Breast epithelium (tissue), 4 donors: Measurements from ENCODE around the gene GNB4. TPM values are rescaled to one million over a fixed set of nuclear protein-coding genes. Genes with fewer than 3 reads are reported as not detected.
A peak's percentile ranks its signal among the peaks of the same experiment; 100 is the strongest.

Experiments
- DNase-seq, 2 donors: peaks; one replicate each; pipeline ENCODE4 v3.0.0-alpha.2; 2019; ENCODE audit warnings: low spot score in 2 of 2
- H3K27ac ChIP-seq, 2 donors: fragments of 200-600 bp; sonication (generic) in 1 of 2; one replicate each; pipeline ENCODE4 v1.5.1; 2016 to 2019; ENCODE audit warnings: mild to moderate bottlenecking in 1 of 2
- H3K27me3 ChIP-seq, 2 donors: fragments of 200-600 bp; sonication (generic) in 1 of 2; one replicate each; pipeline versions ENCODE4 v1.5.1 to v1.6.0; 2017 to 2019; ENCODE audit warnings: control low read depth in 1 of 2, mild to moderate bottlenecking in 1 of 2
- H3K36me3 ChIP-seq: fragments of 200-600 bp; one replicate; pipeline ENCODE4 v1.5.1; 2019
- H3K4me1 ChIP-seq, 2 donors: fragments of 200-600 bp; sonication (generic); one replicate each; pipeline ENCODE4 v1.5.1; 2016 to 2019; ENCODE audit warnings: control low read depth in 1 of 2
- H3K4me3 ChIP-seq, 3 donors: fragments of 200-600 bp; sonication (generic); 1 replicate in 2 of 3; 2 replicates in 1 of 3; pipeline ENCODE4 v1.5.1; 2016 to 2019; ENCODE audit warnings: mild to moderate bottlenecking in 3 of 3, moderate library complexity in 2 of 3
- H3K9me3 ChIP-seq, 2 donors: fragments of 200-600 bp; sonication (generic) in 1 of 2; one replicate each; pipeline ENCODE4 v1.5.1; 2016 to 2019; ENCODE audit warnings: control low read depth in 1 of 2
- CTCF ChIP-seq, 3 donors: fragments of 450-650 bp; IDR thresholded peaks; one replicate each; pipeline ENCODE4 v1.5.1; 2016 to 2017; ENCODE audit warnings: antibody characterized with exemption in 3 of 3, mild to moderate bottlenecking in 3 of 3, moderate library complexity in 3 of 3
- POLR2A ChIP-seq: fragments of 450-650 bp; IDR thresholded peaks from one replicate; pipeline ENCODE4 v1.6.1; 2016; ENCODE audit warnings: antibody characterized with exemption, mild to moderate bottlenecking, moderate library complexity
- POLR2AphosphoS5 ChIP-seq, 3 donors: sonication (generic); formaldehyde crosslinking; IDR thresholded peaks; one replicate each; pipeline ENCODE4 v1.6.1; 2017; ENCODE audit warnings: antibody characterized with exemption in 3 of 3
- intact Hi-C: fragments of 100-400 bp; cut with DNase I; formaldehyde crosslinking; loops from one replicate; pipeline ENCODE4 v1.15.1; 2023; ENCODE audit warnings: low total_unique reads
- total RNA-seq, 3 donors: library from RNA; depleted of rRNA; stranded (reverse); fragments of >200 nt; gene quantifications; one replicate each; pipeline ENCODE4 v1.1.0, GENCODE V29; 2016

Gene GNB4
- total RNA-seq, 3 donors from 2014 or later = 23.8 to 38.7 (median 29.6) TPM

GRCh38 chr3:179482857-179483256, 31.6 kb upstream of the GNB4 start:
- Histone ChIP-seq H3K9me3 (no peaks in the 10 kb centered on the region), H3K36me3 (no peaks in the 10 kb centered on the region), H3K4me3 (no peak overlapping the region), H3K27ac (no peak overlapping the region), H3K27me3 (no peaks in the 10 kb centered on the region), H3K4me1 (no peaks in the 10 kb centered on the region)
- DNase-seq = no peak
- intact Hi-C loops = no loop called here
- no peak for TF ChIP-seq POLR2AphosphoS5 (IDR thresholded peaks at IDR 0.05)
- TF ChIP-seq CTCF (IDR thresholded peaks at IDR 0.05) = no peak
- no peak for TF ChIP-seq POLR2A

DNA sequence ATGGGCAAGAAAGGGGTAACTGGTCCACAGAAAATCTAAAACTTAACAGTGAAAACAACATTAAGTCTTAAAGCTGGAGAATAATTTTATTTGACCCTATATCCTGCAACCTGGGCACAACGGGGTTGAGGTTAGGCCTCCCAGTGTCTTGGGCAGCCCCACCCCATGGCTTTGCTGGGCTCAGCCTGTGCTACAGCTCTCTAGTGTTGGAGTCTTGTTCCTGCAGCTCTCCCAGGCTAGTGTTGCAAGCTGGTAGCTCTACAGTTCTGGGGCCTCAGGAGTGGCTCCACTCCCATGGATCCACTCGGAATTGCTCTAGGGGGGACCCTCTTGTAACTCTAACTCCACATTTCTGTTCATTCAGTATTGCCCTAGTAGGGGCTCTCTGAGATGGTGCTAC, 24.9 kb upstream of the GNB4 start:
- Histone ChIP-seq H3K4me3 (no peak overlapping the region), H3K27ac (no peak overlapping the region), H3K27me3 (no peaks in the 10 kb centered on the region), H3K36me3 (no peaks in the 10 kb centered on the region), H3K4me1 (no peaks in the 10 kb centered on the region), H3K9me3 (no peaks in the 10 kb centered on the region)
- no peak for DNase-seq
- intact Hi-C loops = no loop called here
- TF ChIP-seq POLR2A = no peak
- no peak for TF ChIP-seq CTCF (IDR thresholded peaks at IDR 0.05)
- no peak for TF ChIP-seq POLR2AphosphoS5 (IDR thresholded peaks at IDR 0.05)

DNA sequence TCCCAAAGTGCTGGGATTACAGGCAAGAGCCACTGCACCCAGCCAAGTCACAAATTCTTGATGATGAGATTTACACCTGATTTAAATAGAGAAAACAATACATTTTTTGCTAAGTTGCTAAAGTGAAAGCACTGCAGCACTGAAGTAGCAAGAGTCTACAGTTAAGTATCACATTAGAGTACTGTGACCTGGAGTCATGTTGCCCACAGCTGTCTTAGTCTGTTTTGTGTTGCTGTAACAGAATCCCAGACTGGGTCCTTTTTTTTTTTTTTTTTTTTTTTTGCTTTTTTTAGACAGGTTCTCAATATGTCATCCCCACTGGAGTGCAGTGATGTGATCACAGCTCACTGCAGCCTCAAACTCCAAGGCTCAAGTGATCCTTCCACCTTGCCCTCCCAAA, 23.2 kb upstream of the GNB4 start:
- TF ChIP-seq POLR2A = no peak
- TF ChIP-seq POLR2AphosphoS5 (IDR thresholded peaks at IDR 0.05) = no peak
- no peak for TF ChIP-seq CTCF (IDR thresholded peaks at IDR 0.05)
- no peaks in the 10 kb centered on the region for H3K4me1 ChIP-seq
- no peak for DNase-seq
- no peak overlapping the region for H3K27ac ChIP-seq
- no peaks in the 10 kb centered on the region for H3K27me3 ChIP-seq
- intact Hi-C loops = no loop called here
- H3K4me3 ChIP-seq = no peak overlapping the region
- H3K9me3 ChIP-seq = no peaks in the 10 kb centered on the region
- H3K36me3 ChIP-seq = no peaks in the 10 kb centered on the region

DNA sequence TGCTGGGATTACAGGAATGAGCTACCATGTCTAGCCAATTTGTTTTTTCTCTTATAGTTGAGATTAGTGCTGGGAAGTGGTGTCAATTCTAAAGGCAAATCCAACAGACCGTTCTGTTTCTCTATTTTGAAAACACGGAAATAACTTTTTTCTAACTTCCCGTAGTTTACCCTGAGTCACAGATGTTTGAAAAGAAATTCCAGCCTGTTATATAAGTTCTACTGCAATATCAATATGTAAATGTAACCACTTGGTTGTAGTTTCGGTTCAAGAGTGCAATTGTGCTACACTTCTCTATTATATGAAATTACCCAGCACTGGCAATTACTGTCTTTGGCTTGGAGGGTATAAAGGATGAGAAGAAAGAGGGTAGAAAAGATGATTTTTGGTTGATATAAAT, 22.3 kb upstream of the GNB4 start:
- TF ChIP-seq POLR2AphosphoS5 (IDR thresholded peaks at IDR 0.05) (no peak), CTCF (IDR thresholded peaks at IDR 0.05) (no peak), POLR2A (no peak)
- Histone ChIP-seq H3K4me1 (no peaks in the 10 kb centered on the region), H3K27me3 (no peaks in the 10 kb centered on the region), H3K27ac (no peak overlapping the region), H3K4me3 (no peak overlapping the region), H3K36me3 (no peaks in the 10 kb centered on the region), H3K9me3 (no peaks in the 10 kb centered on the region)
- DNase-seq = no peak
- intact Hi-C loops = no loop called here

DNA sequence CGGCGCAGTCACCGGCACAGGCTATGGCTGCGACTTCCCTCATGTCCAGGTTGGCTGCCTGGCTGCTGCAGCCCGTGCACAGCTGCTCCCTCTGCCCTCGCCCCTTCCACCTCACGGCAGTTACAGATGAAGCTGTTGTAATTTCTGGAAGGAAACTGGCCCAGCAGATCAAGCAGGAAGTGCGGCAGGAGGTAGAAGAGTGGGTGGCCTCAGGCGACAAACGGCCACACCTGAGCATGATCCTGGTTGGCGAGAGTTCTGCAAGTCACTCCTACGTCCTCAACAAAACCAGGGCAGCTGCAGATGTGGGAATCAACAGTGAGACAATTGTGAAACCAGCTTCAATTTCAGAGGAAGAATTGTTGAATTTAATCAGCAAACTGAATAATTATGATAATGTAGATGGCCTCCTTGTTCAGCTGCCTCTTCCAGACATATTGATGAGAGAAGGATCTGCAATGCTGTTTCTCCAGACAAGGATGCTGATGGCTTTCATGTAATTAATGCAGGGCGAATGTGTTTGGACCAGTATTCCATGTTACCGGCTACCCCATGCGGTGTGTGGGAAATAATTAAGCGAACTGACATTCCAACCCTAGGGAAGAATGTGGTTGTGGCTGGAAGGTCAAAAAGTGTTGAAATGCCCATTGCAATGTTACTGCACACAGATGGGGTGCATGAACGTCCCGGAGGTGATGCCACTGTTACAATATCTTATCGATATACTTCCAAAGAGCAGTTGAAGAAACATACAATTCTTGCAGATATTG, 13.2 kb upstream of the GNB4 start:
- H3K36me3 ChIP-seq = no peaks in the 10 kb centered on the region
- no peaks in the 10 kb centered on the region for H3K27me3 ChIP-seq
- DNase-seq = peak; percentile 75 to 80
- H3K9me3 ChIP-seq = no peaks in the 10 kb centered on the region
- peak overlapping the region; percentile 48 to 69 for H3K27ac ChIP-seq
- TF ChIP-seq POLR2A (no peak), POLR2AphosphoS5 (IDR thresholded peaks at IDR 0.05) (no peak), CTCF (IDR thresholded peaks at IDR 0.05) (no peak)
- no peaks in the 10 kb centered on the region for H3K4me1 ChIP-seq
- intact Hi-C loops = no loop called here
- peak overlapping the region in 2 of 3 donors; percentile 23 to 50 for H3K4me3 ChIP-seq
